ENCODE measurements around the gene VTI1B.

VTI1B gene

GRCh38 chr14:67679006-67679405 lies 4.6 kb upstream of the VTI1B start:
- no peak for DNase-seq (ENCODE audit: low spot score)

DNA sequence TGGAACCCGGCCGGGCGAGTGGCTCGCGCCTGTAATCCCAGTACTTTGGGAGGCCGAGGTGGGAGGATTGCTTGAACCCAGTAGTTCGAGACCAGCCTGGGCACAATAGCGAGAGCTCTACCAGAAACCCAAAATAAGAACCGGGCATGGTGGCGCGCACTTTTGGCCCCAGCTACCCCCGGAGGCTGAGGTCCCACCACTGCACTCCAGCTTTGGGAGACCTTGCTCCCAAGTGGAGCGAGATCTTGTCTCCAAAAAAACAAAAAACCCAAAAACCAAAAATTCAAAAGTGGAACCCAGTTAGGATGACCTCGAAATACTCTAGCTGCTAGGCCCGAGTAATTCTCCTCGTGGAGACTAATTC lies 769 bp upstream of the VTI1B start:
- DNase-seq (ENCODE audit: low spot score): no peak

- peak; percentile 72 for DNase-seq (ENCODE audit: low spot score)
Observed at GRCh38 chr14:67674139-67674479, 323 bp downstream of the VTI1B start.

DNA sequence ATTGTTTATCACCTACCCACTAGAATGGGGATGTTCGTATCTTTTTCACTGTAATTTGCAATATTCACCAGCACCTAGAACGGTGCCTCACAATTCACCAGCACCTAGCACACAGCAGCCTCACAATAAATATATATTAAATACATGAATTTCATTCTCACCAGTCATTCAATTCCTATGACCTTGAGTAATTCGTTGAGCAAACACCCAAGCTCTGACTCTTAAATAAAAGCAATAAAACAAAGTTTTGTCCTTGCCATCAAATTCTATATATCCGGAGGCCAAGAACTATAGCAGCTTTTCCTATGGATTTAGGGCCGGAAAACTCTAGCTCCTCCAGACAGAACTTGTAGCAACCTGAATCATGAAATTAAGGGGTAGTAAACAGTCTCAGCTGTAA lies 981 bp downstream of the VTI1B start:
- DNase-seq (ENCODE audit: low spot score): no peak

DNA sequence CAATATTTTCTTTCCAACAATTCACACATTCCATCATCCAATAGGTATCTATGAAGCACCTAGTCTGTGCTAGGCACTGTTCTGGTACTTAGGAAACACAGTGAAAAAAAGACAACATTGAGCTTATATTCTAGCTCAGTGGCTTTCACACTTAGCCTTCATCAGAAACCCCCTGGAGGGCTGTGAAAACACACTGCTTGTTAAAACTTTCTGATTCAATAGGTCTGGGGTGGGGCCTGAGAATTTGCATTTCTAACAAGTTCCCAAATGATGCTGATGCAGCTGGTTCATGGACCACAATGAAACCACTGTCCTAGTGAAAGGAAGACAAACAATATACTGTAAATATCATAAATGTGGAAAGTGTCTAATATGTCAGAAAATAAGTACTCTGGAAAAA lies 5.9 kb downstream of the VTI1B start:
- DNase-seq (ENCODE audit: low spot score): no peak

DNA sequence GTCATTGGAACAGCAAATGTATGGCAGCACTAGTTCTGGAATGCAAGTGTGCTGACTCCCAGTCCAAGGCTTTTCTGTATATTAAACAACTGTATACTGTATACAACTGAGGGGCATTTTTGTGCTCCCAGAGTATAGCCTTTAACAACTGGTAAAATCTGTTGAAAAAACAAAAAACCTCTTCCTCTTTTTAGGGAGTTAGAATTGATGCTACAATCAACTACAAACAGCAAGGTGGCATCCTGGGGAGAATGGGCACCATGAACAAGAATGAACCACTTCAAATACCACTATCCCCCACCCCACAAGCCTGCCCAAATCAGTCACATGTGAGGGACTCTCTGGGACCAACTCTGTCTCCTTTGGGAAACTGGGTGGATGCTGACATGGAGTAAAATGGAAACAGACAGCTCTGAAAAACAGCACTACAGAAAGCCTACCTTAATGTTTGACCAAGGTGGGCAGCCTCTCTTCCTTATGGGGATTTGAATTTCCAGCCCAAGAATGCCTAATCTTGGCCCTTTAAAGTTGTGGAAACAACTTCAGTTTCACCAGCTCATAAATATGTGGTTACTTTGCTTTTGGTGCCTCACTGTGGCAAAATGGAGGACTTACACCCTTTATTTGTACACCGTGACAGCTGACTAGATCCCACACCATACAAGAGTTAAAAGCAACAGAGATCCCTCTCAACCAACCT lies 7.5 kb downstream of the VTI1B start:
- DNase-seq (ENCODE audit: low spot score): peak; percentile 69

DNA sequence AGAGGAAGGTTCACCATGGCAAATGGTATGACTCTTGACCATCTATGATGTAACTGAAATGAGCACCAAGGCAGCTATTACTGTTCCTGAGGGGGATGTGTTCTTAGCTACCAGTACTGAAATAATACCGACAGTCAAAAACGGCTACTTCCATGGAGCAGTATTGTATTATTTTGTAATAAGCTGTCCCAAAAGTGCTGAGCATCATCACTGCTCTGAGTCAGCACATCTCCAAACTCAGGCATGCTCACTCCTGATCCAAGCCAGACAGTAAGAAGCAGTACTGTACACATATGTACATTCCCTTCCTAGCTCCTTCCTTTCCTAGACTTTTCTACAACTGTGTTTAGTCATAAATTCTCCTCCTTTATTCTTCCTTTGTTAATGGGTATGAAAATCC lies 8.6 kb downstream of the VTI1B start:
- DNase-seq (ENCODE audit: low spot score): no peak

DNA sequence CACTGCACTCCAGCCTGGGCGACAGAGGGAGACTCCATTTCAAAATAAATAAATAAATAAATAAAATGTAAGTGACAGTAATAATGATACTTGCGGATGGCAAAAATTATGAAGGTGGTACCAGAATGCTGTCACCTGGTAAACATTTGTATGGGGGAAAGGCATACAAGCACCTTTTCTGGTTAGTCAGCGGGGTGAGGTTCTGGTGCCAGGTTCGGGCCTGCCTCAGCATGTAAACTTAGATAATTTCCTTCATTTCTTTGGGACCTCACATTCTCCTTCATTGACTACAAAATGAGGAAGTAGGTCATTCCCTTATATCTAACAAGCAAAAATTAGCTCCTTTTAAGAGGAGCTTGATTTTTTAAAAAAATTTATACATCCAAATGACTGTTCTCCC lies 10.8 kb downstream of the VTI1B start:
- DNase-seq (ENCODE audit: low spot score): no peak

DNA sequence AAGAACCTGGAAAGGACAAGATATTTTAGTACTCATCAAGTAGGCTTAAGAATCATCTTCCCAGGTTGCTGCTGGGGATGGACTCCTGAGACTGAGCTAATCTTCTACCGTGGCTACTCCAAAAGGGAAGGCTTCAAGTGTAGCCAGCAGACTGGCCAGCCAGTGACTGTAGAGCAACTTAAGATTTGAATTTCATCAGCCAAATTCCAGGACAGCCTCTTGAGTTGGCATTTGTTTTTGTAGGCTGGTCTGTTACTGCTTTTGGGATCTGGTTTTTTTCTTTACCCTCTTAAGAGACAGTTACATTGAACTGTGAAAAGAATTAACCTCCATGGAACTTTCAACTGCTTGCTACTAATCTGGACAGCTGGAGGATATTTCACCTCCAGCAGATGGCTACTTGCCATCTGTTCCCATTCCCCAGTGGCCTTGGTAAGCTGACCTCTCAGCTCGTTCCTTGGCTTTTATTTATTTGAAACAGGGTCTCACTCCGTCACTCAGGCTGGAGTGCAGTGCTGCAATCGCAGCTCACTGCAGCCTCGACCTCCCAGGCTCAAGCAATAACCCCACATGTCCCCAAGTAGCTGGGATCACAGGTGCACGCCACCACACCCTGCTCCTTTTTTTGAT lies 20.7 kb downstream of the VTI1B start:
- DNase-seq (ENCODE audit: low spot score): no peak

DNA sequence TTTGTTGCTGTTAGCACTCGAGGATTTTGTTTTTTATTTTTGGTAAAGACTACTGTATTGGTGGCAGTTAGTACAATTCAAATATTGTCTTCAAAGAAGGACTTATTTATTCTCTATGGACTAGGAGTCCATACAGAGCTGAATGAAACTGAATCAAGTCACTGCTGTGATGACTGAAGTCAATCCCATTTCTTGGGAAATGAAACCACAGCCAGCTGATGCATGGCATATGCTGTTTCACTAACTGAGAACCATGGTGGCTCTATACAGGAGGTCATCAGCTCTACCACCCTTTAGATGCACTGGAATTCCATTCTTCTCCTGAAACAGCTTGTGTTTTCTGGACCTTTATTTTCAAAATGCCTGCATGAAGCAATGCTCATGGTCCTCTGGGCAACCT lies 22.2 kb downstream of the VTI1B start:
- no peak for DNase-seq (ENCODE audit: low spot score)

GRCh38 chr14:67650694-67651093 lies 23.7 kb downstream of the VTI1B start:
- DNase-seq (ENCODE audit: low spot score): no peak

DNA sequence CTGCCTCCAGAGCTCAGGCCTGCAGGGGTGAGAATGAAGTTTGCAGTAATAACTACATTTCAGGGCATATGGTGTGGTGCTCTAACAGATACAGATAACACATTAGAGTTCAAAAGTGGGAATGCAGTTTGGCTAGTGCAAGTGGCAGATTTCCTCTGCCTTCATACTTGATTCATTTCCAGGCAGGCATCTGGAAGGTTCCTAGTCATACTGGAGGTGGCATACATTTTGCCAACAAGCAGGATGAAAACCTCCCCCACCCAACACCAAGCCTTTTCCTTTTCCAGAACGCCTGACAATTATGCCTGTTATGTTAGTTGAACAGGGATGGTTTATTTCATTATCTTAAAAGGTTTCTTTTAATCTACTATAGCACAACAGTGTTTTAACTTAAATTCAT lies 24.3 kb downstream of the VTI1B start:
- no peak for DNase-seq (ENCODE audit: low spot score)

- no peak for DNase-seq (ENCODE audit: low spot score)
Observed at GRCh38 chr14:67646131-67646530, 28.3 kb downstream of the VTI1B start.

GRCh38 chr14:67645414-67645813 lies 29.0 kb downstream of the VTI1B start:
- DNase-seq (ENCODE audit: low spot score): no peak

DNA sequence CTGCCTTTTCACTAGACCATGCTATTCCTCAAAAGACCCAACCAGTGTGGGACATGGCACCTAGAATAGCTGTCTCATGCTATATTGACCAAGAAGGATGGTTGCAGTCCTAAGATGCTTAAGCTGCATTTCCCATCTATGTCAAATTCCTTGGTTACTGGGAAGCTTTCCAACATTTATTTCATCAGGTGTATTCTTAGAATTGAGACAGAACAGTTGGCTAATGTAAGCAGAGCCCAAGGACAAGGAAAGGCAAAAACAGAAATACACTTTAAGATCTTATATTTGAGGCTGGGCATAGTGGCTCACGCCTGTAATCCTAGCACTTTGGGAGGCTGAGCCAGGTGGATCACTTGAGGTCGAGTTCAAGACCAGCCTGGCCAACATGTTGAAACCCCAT lies 30.0 kb downstream of the VTI1B start:
- DNase-seq (ENCODE audit: low spot score): no peak

DNA sequence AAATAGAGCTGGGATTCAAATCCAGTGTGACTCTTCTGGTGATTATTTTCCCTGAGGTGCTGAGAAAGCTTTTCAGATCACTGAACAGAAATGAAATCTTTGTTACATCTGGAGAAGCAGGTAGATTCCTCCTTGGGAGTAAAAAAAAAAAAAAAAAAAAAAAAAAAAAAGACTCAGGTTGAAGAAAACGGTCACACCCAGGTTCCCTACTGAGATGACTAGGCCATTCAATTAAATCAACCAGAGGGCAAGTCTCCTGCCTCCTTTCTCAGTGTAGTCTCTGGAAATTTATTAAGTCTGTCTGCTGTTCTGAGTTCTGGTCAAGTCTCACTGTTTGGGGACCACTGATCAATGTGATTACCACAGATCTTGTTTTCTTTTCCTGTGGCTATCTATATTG lies 30.7 kb downstream of the VTI1B start:
- no peak for DNase-seq (ENCODE audit: low spot score)

DNA sequence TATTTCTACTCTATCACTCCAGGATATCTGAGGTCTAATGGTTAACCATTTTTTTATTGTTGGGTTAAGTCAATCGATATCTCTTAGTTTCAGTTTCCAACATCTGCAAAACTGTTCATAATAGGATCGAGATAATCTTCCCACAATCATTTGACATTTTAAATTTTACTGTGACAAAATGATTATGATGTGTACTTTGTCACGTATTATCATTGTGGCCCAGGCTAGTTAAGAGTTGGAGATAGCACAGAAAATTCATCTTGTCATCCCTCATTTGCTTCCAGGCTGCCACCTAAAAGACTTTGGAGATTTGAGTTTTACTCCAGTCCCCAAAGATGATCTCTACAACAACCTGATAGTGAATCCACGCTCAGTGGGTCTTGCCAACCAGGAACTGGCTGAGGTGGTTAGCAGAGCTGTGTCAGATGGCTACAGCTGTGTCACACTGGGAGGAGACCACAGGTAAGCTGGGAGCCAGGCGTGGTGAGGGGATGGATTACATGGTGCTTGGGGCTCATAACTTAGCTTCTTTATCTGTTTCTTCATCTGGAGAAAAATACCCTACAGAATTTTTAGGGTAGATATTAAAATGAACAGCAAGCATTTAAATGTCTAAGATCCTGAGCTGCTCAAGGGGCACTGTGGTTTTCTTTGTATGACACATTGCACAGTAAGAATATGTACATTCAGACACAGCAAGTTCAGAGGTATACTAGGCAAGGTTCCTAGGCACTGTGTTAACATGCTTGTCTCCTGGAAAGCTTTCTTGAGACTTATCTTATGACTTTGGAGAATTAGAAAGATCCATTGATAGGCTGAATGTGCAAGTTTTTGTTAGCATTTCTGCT lies 32.3 kb downstream of the VTI1B start:
- DNase-seq (ENCODE audit: low spot score): no peak

GRCh38 chr14:67641480-67641879 lies 33.0 kb downstream of the VTI1B start:
- no peak for DNase-seq (ENCODE audit: low spot score)

- no peak for DNase-seq (ENCODE audit: low spot score)
Observed at GRCh38 chr14:67638642-67639041, 35.8 kb downstream of the VTI1B start.

GRCh38 chr14:67636361-67636919 lies 38.0 kb downstream of the VTI1B start:
- peak; percentile 70 for DNase-seq (ENCODE audit: low spot score)

DNA sequence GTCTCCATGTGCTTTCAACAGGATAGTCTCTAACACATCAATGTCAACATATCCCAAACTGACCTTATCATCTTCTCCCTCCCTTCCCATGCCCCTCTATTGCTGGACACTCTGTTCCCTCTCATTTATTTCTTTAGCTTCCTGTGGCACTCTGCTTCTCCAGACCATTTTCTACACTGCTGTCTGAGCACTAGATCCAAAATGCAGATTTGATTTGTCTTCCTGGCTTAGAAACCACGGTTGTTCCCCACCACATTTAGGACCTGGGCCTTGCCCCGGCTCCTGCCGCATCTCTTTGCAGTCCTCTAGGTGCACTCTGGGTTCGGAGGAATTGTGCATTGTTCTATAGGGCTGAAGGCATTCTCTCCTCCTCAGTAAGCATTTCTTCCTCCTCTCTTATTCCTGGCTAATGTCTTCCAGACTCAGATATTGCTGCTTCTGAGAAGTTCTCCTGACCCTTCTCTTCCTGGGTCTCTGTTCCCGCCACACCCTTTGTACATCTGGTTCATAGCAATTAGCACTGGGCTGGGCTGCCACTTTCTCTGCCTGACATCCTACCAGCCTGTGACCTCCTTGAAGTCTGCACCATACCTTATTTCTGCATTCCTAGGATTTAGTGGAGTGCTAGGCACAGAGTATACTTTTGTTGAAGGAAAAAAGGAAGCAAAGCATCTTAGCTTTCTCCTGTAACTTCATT lies 40.8 kb downstream of the VTI1B start:
- DNase-seq (ENCODE audit: low spot score): no peak

DNA sequence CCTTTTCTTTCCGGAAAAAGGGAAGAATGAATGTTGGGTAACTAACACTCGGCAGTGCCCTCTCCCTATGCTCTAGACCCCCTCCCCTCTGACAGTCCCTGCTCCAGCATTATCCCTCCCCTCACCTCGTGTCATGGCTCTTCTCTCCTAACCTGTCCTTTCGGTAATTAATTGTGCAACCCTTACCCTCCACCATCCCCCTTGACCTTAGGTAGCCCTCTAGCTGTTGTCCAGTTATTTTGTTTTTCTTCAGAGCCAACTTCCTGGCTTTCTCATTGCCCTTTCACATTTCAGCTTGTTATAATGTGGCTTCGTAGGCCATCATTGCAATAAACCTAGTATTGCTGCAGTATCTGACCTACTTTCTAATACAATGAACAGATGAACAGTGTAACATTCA lies 43.5 kb downstream of the VTI1B start:
- no peak for DNase-seq (ENCODE audit: low spot score)
